ENCODE data around the gene KCNMA1.
"Not testable (repeated sequence)": the region's sequence is repeated elsewhere in the genome, so short reads cannot be mapped to it uniquely, and the experiment has no call there.

The KCNMA1 gene

GRCh38 chr10:77396290-77396689 lies 241.3 kb downstream of the KCNMA1 start:
- no peak for DNase-seq (ENCODE audit: low read depth in 2 of 2)

DNA sequence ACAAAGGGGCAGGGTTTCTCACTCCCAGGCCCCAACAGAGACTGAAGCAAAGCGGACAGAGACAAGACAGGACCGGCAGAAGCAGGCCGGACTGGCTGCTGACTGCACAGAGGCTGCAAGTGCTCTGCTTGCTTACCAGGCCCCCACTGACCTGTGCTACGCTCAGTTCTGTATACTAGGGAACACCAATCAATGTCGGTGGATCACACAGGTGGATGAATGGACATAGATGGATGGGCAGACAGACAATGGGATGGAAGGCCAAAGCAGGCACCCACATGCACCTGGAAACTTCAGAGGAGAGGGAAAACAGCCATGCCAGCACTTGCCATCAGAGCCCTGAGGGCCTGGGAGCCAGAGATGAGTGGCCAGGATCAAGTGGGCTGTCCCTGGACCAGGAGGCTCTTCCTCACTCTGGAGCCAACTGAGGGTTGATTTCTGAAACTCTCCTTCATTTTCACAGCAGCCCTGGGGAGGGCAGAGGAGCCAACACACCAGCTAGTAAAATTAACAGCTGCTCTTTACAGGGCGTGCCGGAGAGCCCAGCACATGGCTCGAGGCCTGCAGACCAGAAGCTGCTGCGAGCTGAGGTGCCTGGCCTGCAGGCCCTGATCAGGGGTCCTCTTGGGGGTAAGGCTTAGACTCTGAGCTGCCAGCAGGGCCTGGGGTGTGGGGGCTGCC lies 243.6 kb downstream of the KCNMA1 start:
- no peak for DNase-seq (ENCODE audit: low read depth in 2 of 2)

GRCh38 chr10:77393411-77393810 lies 244.2 kb downstream of the KCNMA1 start:
- DNase-seq (ENCODE audit: low read depth in 2 of 2): no peak

- no peak for DNase-seq (ENCODE audit: low read depth in 2 of 2)
Observed at GRCh38 chr10:77392851-77393250, 244.8 kb downstream of the KCNMA1 start.

GRCh38 chr10:77392236-77392721 lies 245.3 kb downstream of the KCNMA1 start:
- no peak for DNase-seq (ENCODE audit: low read depth in 2 of 2)

GRCh38 chr10:77391605-77392235 lies 245.9 kb downstream of the KCNMA1 start:
- DNase-seq (ENCODE audit: low read depth in 2 of 2): no peak

DNA sequence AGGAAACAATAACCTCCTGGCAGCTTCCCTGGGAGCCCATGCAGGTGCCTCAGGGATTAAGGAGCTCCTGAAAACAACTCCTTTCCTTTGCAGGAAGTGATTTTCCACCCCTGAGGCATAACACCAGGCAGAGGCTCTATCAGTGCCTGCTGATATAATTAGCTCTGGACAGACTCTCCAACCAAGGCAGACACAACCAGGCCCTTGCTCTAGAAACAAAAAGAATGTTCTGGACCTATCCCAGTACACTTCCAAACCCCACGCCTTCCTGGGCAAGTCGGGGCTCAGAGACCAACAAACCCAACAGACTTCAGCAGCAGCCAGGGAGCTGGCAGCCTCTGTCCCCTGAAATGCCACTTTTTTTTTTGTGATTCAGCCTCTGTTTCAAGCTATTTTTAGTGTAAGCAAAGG lies 247.1 kb downstream of the KCNMA1 start:
- DNase-seq (ENCODE audit: low read depth in 2 of 2): no peak

DNA sequence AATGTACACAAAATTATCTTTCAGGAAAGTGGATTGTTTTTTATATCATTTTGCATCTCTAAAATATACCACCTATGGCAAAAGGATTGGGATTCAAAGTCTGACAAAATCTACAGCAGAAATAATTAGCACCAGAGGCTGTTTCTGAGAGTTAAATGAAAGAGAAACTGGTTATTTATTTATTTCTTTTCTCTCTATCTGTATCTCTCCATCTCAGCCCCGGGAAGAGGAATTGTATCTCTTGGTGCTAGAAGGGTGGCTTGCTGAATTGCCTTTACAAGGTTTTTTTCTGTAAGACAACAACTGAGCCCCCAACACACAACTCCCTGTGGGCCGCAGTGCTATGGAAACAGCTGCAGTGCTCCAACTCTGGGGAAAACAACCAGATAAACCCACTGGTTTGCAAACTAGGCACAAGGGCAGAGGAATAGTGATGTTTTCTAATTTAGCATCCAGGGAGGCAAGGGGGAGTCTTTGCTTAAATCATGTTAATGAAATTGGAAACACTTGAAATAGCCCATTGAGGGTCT lies 249.0 kb downstream of the KCNMA1 start:
- no peak for DNase-seq (ENCODE audit: low read depth in 2 of 2)

GRCh38 chr10:77387701-77388100 lies 249.9 kb downstream of the KCNMA1 start:
- not testable (repeated sequence) for DNase-seq (ENCODE audit: low read depth in 2 of 2)

- no peak for DNase-seq (ENCODE audit: low read depth in 2 of 2)
Observed at GRCh38 chr10:77387247-77387646, 250.4 kb downstream of the KCNMA1 start.

DNA sequence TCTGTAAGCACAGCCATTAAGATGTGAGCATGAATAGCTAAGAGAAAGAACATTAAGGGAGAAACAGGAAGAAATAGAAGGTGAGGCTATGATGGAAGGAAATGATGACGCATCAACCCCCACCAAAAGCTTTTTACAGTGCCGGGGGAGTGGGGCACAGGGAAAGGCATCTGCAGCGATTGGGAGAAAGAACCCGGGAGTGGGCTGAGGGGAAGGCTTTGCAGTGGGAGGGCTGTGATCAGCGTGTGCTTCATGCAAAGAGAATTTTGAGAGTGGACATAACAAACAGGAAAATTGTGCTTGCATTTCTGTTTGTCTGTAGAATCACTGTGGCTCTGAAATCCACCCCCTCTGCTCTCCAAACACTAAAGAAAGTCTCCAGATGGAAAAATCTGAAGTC lies 250.8 kb downstream of the KCNMA1 start:
- DNase-seq (ENCODE audit: low read depth in 2 of 2): no peak

- DNase-seq (ENCODE audit: low read depth in 2 of 2): no peak
Observed at GRCh38 chr10:77386365-77386764, 251.2 kb downstream of the KCNMA1 start.

DNA sequence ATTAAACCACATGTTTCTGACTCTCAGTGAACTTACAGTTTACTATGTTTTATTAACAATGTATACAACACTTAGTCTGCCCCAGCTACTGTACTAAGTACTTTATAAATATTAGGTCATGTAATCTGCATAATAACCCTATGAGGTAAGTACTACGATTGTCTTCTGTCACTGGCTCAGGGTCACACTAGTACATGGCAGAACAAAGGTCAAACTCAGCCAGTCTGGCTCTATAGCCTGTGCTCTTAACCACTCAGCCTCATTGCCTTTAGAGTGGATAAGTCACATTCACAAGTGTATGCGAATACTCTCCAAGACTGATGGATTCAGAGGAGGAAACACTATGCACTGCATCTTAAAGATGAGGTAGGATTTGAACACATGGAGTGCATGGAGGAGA lies 252.3 kb downstream of the KCNMA1 start:
- no peak for DNase-seq (ENCODE audit: low read depth in 2 of 2)

DNA sequence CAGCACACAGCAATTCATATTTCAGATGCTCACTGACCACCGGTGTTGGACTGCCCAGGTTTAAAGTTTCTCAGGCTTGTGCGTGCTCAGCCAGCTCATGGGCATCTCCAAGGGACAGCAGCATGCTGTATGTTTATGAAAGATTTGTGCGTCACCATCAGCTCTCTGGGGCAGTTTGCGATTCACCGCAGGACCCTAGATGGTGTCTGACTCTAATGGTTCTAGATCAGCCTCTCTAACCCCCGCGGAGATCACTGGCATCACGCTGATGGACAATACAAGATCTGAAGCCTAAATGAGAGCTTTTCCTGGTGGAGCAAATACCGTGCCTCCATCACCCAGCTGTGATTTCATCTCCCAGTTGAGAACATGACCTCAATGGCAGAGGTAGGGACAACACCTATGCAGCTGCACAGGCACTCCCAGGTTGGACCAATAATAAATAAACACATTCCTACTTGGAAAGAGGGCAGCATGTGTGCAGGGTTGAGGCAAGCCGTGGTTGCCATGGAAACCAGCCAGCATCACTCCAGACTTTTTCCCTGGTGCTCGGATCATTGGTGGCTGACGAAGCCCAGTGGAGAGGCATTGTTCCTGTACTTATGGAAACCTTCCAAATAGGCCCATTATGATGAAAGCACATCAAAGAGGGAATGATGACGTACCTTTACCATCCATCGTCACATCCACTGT lies 253.6 kb downstream of the KCNMA1 start:
- DNase-seq (ENCODE audit: low read depth in 2 of 2): no peak

GRCh38 chr10:77381750-77382149 lies 255.9 kb downstream of the KCNMA1 start:
- no peak for DNase-seq (ENCODE audit: low read depth in 2 of 2)

DNA sequence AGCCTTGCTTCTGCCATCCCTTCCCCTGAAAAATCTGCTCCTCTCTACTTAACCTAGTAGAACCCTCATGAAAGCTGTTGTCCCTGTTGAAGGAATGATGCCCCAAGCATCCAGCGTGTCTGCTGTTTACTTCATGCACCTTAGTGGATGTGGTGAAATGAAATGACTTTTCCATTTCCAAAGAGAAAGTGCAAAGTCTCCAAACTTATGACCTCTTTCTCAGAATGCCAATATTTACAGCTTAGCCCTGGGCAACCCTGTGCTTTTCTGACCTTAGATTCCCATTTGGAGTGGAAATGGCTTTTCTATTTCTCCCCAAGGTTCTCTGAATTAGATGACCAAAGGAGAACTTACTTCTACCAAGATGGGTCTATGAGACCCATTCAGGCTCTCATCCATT lies 256.9 kb downstream of the KCNMA1 start:
- DNase-seq (ENCODE audit: low read depth in 2 of 2): no peak

DNA sequence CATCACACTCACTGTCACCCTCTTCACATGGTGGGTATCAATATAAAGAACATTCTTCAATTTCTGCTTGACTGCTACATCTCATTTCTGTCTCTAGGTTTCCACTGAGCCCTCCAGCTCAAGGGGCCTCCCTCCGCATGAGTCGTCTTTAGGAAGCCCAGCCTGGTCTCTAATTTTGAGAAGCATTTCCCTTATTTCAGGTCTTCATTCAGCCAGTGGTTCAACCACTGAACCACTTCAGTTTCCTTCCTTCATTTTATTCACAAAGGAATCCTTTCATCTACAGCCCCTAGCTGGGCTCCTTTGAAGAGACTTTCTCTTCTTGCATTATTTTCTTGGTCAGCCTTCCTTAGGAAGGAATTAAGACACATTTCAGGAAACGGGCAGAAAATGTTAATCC lies 257.4 kb downstream of the KCNMA1 start:
- DNase-seq (ENCODE audit: low read depth in 2 of 2): no peak

DNA sequence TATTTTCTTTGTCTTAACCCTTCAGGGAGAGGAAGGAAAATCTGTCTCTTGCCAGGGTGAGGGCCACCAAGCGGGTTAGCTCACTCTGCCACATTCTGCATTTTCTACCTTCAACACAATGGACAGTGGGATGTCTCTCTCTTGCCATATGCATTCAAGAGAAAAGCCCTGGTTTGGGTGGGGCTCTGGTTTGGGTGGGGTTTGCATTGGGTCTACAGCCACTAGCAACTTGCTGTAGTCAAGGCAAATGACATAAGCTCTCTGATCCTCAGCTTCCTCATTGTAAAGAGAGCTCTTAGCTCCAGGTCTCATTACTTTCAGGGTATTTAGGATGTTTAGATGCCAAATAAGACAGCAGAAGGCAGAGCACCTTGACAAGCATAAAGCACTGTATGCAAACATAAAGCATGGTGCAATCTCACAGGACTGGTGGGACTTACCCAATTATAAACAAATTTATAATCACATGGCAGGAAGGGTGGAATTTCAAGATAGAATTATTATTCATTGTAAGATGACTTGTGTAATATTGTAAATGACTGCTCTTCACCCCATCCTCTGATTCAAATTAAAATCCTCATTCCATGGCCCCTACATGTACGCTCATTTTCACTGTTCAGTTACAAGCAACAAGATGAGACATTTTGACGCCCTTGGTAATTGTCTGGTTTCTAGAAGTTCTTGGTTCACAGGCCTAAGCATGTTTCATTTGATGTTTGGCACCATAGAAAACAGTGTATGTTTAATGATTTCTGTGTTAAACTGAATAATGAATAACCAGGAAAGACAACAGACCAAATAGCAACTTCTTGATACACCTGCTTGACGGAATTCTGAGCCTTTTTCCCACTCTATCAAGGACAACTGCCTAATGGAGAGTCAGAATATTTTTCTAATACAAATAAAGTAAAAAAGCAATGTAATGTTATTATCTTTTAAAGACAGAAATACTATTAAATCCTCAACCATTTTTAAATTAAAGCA lies 258.9 kb downstream of the KCNMA1 start:
- DNase-seq (ENCODE audit: low read depth in 2 of 2): no peak

DNA sequence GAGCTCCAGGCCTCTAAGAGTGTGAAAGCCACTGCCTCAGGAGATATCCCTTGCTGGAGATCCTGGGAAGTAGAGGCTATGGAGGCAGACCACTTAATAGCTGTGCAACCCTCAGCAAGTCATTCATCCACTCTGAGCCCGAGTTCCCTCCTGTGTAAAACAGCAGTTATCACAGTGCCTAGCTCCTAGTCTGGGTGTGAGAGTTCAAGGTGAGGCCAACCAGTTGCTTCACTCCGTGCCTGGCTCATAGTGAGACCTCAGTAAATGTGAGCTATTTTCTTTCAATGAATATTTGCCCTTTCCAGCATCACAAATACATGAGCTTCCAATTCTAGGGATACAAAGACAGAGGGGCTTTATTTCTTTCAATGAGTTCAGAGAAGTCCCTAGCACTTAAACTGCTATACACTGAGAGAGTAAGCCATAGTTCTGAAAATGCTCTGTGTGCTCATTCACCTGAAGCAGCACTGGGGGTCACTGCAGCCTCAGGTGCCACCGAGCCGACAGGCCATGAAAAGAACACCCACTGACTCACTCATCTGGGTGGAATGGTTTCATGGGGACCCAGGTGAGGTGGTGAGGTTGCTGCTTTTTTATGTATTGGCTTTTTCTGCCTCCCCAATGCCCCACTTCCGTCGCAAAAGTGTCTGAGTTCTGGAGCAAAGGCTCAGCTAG lies 259.8 kb downstream of the KCNMA1 start:
- DNase-seq (ENCODE audit: low read depth in 2 of 2): no peak

- no peak for DNase-seq (ENCODE audit: low read depth in 2 of 2)
Observed at GRCh38 chr10:77377034-77377433, 260.6 kb downstream of the KCNMA1 start.

DNA sequence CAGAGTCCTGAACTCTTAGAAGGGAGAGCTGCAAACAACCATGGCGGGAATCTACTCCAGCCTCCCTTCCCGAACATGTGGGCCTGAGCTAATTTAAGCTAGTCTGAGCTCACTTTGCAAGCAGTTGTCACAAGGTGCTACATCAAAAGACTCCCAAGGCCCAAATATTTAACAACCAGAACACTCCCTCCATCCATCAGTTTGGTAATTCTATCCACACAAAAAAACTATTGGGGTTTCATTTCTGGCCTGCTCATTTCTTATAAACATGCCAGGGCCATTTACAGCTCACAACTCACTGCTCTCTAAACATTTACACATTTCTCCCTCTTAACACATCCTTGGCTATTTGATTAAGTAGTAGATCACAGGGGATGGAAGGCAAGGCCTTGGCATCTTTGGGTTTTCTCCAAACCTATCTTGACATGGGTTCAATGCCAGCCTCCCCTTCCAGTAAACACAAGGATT lies 263.4 kb downstream of the KCNMA1 start:
- no peak for DNase-seq (ENCODE audit: low read depth in 2 of 2)
